K562 treated with DMSO at 1 percent for 48 hours (cell line): ENCODE data around the gene NRIP2. TPM values are rescaled to one million over a fixed set of nuclear protein-coding genes. Genes with fewer than 3 reads are reported as not detected.

Source experiments
- total RNA-seq: library from RNA; unstranded; fragments of 300-600 nt; gene quantifications from 2 replicates; pipeline ENCODE4 v1.2.3, GENCODE V29; 2022; ENCODE audit warnings: low replicate concordance; ENCODE audit errors: extremely low read depth

The NRIP2 gene
- total RNA-seq: not detected in 2 replicates

GRCh38 chr12:2834581-2835491 lies at the start of gene NRIP2:
Gene NRIP2 (minus strand): TSS chr12:2835035. CDS start chr12:2834983, 52 bp downstream.

GRCh38 chr12:2877047-2877952 lies 42.5 kb upstream of the NRIP2 start, which contains the start of the genes FOXM1 and RHNO1:
Gene FOXM1 (minus strand): TSS chr12:2877174. CDS start chr12:2874478, 2,696 bp downstream.
Gene RHNO1 (plus strand): TSS chr12:2877223. CDS start chr12:2885367, 8,144 bp downstream.

GRCh38 chr12:2857021-2857431 lies 22.2 kb upstream of the NRIP2 start, which contains the start of gene TEX52:
Gene TEX52 (minus strand): TSS chr12:2857039. CDS start chr12:2857026, 13 bp downstream.

GRCh38 chr12:2812290-2813213 lies 22.3 kb downstream of the NRIP2 start, which contains the start of gene ITFG2:
Gene ITFG2 (plus strand): TSS chr12:2812668. CDS start chr12:2812761, 93 bp downstream.

GRCh38 chr12:2794736-2795289 lies 40.0 kb downstream of the NRIP2 start, which contains the start of gene FKBP4:
Gene FKBP4 (plus strand): TSS chr12:2794970. CDS start chr12:2795140, 170 bp downstream.

Other genes starting within 250 kb of the NRIP2 start
- gene FKBP4, start 40.1 kb downstream of the NRIP2 start, total RNA-seq: not detected in 2 replicates
- not detected in 2 replicates for gene ITFG2, start 22.4 kb downstream of the NRIP2 start, total RNA-seq
- not detected in 2 replicates for gene TEX52, start 22.0 kb upstream of the NRIP2 start, total RNA-seq
- gene FOXM1, start 42.1 kb upstream of the NRIP2 start, total RNA-seq: not detected in 2 replicates
- gene RHNO1, start 42.2 kb upstream of the NRIP2 start, total RNA-seq: not detected in 2 replicates
- gene TULP3, start 55.9 kb upstream of the NRIP2 start, total RNA-seq: not detected in 2 replicates
- not detected in 2 replicates for gene TEAD4, start 124.4 kb upstream of the NRIP2 start, total RNA-seq
- not detected in 2 replicates for gene TSPAN9, start 242.3 kb upstream of the NRIP2 start, total RNA-seq